ENCODE data around the gene TNXB.
"Not testable (repeated sequence)": the region's sequence is repeated elsewhere in the genome, so short reads cannot be mapped to it uniquely, and the experiment has no call there.

The TNXB gene

GRCh38 chr6:32037598-32038524 is 71.3 kb downstream of the TNXB start, which contains the start of gene CYP21A2:
Gene CYP21A2, plus strand, starts transcription at chr6:32038415. Its CDS starts 8 bp downstream, at chr6:32038423.
- DNase-seq (ENCODE audit: low spot score) = not testable (repeated sequence)

- DNase-seq (ENCODE audit: low spot score) = not testable (repeated sequence)
Measured at GRCh38 chr6:32037136-32037535, 72.0 kb downstream of the TNXB start.

GRCh38 chr6:32035283-32036013 is 73.7 kb downstream of the TNXB start:
- DNase-seq (ENCODE audit: low spot score) = not testable (repeated sequence)

- DNase-seq (ENCODE audit: low spot score) = not testable (repeated sequence)
Measured at GRCh38 chr6:32029553-32029952, 79.6 kb downstream of the TNXB start.

- not testable (repeated sequence) for DNase-seq (ENCODE audit: low spot score)
Measured at GRCh38 chr6:32028631-32029030, 80.5 kb downstream of the TNXB start.

- not testable (repeated sequence) for DNase-seq (ENCODE audit: low spot score)
Measured at GRCh38 chr6:32022100-32022499, 87.0 kb downstream of the TNXB start.

- DNase-seq (ENCODE audit: low spot score) = not testable (repeated sequence)
Measured at GRCh38 chr6:32014547-32014946, 94.6 kb downstream of the TNXB start, which contains the start of gene C4B. Gene C4B, plus strand, starts transcription at chr6:32014795. Its CDS starts 51 bp downstream, at chr6:32014846.

GRCh38 chr6:32013738-32014137 is 95.4 kb downstream of the TNXB start:
- not testable (repeated sequence) for DNase-seq (ENCODE audit: low spot score)

- not testable (repeated sequence) for DNase-seq (ENCODE audit: low spot score)
Measured at GRCh38 chr6:32012941-32013617, 96.1 kb downstream of the TNXB start.

GRCh38 chr6:32010856-32011530 is 98.1 kb downstream of the TNXB start:
- DNase-seq (ENCODE audit: low spot score) = not testable (repeated sequence)

GRCh38 chr6:32009537-32009936 is 99.6 kb downstream of the TNXB start:
- not testable (repeated sequence) for DNase-seq (ENCODE audit: low spot score)

GRCh38 chr6:32008616-32009015 is 100.5 kb downstream of the TNXB start:
- DNase-seq (ENCODE audit: low spot score) = not testable (repeated sequence)

GRCh38 chr6:32008037-32008436 is 101.1 kb downstream of the TNXB start:
- DNase-seq (ENCODE audit: low spot score) = not testable (repeated sequence)

- DNase-seq (ENCODE audit: low spot score) = not testable (repeated sequence)
Measured at GRCh38 chr6:32007086-32007485, 102.1 kb downstream of the TNXB start.

- DNase-seq (ENCODE audit: low spot score) = not testable (repeated sequence)
Measured at GRCh38 chr6:32005991-32006529, 103.1 kb downstream of the TNXB start.

GRCh38 chr6:32005538-32005880 is 103.6 kb downstream of the TNXB start:
- DNase-seq (ENCODE audit: low spot score) = not testable (repeated sequence)

- DNase-seq (ENCODE audit: low spot score) = not testable (repeated sequence)
Measured at GRCh38 chr6:32004864-32005537, 104.1 kb downstream of the TNXB start.

- DNase-seq (ENCODE audit: low spot score) = not testable (repeated sequence)
Measured at GRCh38 chr6:32004393-32004792, 104.7 kb downstream of the TNXB start.

- not testable (repeated sequence) for DNase-seq (ENCODE audit: low spot score)
Measured at GRCh38 chr6:32003301-32003700, 105.8 kb downstream of the TNXB start.

GRCh38 chr6:32002546-32003268 is 106.4 kb downstream of the TNXB start:
- not testable (repeated sequence) for DNase-seq (ENCODE audit: low spot score)
